ENCODE results near the gene KRTCAP2.
A peak's percentile ranks its signal among the peaks of the same experiment; 100 is the strongest.
"Not testable (repeated sequence)": the region's sequence is repeated elsewhere in the genome, so short reads cannot be mapped to it uniquely, and the experiment has no call there.

The KRTCAP2 gene

DNA sequence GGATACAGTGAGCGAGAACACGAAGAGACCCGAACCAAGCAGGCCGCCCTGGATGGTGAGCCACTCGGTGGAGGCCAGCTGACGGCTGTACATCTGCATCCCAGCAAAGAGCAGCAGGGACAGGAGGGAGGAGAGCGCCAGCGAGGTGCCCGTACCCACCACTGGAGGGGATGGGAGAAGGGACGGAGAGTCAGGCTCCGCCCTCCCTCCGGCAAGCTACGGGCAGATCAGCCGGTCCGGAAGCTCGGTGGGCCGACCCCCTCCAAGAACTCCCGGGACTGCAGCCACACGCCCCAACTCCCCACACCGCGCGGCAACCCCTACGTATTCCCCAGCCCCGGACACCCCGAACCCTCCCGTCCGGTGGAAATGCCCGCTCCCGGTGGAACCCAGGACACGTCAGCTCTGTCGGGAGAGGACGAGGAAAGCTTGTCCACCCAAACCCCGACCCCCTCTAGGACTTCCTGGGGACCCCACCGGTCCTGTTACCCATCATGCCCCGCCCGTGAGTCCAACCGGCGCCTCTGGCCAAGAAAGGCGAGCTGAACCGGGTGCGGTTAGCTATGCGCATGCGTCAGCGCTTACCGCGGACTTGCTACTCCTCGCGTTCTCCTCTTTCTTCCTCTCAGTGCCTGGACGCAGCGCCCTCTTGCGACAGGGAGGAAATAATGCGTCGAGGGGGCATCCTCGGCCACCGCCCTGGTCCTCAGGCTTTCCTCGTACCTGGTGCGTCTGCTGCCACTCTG lies at the start of gene KRTCAP2:
Gene KRTCAP2, minus strand, starts transcription at position 573 of the 746 bp plus-strand sequence. Its CDS starts 80 bp downstream, at position 493.
- DNase-seq = peak; percentile 99

DNA sequence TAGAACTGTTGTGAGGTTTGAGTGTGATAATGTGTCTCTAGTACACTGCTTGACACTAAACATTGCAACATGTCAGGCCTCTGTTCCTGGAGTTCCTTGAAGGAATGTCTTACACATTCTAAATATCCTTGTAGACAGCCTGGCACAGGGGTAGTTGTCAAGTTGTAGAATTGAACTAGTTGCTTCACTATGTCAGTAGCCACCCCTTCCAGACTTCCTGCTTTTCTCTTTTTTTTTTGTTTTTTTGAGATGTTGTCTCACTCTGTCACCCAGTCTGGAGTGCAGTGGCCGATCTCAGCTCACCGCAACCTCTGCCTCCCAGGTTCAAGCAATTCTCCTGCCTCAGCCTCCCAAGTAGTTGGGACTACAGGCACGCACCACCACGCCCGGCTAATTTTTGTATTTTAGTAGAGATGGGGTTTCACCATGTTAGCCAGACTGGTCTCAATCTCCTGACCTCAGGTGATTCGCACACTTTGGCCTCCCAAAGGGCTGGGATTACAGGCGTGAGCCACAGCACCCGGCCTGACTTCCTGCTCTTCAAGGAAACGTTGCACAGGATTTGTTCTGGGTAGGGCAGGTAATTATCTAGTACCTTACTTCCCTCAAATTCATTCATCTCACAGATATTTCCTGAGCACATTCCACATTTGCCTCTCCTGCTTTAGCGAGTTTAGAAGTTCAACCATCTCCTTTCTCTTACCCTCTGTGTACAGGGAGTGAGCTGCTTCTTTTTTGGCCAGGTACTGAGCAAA lies 47.3 kb upstream of the KRTCAP2 start:
- DNase-seq = not testable (repeated sequence)

DNA sequence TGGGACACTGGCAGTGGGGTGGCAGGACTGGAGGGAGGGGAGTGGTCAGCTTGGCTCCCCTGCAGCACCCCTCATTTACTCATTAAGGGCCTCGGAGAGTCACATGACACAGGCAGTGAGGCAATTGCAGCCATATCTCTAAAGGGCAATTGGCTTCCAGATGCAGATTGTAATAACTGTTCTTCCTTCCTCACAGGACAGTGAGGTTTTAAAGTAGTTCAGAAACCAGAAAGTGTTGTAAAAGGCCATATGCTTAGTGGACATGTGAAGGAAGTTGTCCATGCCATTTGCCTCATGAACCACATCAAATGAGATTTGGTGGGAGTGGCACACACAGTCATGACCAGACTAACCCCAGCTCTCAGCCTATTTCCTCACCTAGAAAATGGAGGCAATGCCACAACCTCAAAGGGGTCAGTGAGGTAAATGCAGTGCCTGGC lies 46.5 kb upstream of the KRTCAP2 start:
- DNase-seq = peak; percentile 28 to 42

DNA sequence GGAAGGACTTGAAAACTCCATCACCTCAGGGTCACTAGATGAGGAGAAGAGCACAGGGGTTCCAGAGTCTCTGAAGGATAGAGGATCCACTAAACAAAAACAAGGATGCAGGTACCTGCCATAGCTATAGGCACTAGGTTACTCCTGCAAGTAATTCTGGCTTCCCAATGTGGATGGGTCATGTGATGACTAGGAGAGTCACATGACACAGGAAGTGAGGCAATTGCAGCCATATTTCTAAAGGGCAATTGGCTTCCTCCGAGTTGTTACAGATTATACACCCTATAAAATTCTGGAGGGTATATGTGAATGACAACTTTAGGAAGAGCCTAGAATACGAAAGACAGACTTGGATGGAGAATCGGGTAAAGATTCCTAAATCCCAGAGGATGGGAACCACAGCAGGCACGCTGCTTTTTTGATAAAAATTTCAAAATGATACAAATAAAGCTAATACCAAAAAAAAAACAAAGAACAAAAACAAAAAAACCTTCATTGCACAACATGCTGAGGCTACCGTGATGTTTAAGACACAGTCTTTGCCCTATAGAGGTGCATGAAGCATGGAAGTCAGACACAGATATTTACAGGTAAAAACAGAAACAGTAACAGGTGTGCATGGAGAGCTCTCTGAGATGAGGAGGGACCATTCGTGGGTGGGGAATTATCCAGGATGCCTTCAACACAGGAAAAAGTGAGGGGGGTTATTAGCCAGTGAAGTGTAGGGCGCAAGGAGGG lies 45.9 kb upstream of the KRTCAP2 start:
- DNase-seq = peak; percentile 88 to 90

DNA sequence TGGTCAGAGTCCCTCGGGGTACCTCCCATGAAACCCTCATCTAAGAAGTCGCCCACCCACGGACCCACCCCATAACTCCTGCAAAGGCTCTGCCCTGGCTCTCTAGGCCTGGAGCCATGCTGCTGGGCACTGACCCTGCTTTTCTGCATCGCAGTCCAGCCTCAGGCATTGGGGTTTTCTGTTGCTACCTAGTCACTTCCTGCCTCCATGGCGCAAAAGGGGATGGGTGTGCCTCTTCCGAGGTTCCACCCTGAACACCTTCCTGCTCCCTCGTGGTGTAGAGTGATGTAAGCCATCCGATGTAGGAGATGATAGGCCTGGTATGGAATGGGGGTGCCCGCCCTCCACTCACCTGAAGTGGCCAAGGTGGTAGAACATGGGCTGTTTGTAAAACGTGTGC lies 41.6 kb upstream of the KRTCAP2 start:
- not testable (repeated sequence) for DNase-seq

DNA sequence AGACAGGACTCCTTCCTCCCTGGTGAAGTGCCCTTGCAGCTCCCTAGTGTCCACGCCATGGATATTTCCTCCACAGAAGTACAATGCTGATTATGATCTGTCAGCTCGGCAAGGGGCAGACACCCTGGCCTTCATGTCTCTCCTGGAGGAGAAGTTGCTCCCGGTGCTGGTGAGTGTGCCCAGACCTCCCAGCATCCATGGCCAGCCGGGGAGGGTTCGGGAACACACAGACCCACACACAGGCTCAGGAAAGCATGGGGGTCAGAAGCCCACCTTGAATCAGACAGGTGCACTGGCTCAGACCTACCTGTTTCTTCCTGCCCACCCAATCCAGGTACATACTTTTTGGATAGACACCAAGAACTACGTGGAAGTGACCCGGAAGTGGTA lies 38.9 kb upstream of the KRTCAP2 start:
- not testable (repeated sequence) for DNase-seq

DNA sequence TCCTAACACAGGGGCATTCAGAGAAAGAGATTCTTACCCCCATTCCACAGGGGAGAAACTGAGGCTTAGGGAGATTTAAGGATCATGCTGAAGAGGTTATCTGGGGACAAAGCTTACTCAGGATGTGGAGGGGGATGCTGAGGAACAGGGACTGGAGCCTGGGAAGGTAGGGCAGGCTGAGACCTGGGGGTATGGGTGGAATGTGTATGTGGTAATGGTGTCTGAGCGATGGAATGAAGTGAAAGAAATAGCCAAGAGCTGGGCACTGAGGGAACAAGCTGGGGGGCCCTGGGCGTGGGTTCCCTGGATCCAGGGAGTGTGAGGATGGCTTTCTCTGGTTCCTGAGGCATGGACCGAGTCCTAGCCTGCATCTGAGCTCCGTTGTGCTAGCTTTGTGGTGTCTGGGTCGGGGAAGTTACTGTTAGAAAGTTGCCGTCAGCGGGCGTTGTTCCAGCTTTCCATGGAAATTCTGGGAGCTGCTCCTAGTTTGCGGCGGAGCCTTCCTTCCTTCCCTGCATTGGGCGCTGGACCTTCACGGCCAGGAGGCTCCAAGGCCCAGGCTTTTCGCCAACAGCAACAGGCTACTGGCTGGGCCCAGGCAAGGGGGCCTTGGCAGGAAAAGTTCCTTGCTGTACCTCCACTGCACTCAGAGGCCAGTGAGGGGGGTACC lies 38.4 kb upstream of the KRTCAP2 start:
- not testable (repeated sequence) for DNase-seq

DNA sequence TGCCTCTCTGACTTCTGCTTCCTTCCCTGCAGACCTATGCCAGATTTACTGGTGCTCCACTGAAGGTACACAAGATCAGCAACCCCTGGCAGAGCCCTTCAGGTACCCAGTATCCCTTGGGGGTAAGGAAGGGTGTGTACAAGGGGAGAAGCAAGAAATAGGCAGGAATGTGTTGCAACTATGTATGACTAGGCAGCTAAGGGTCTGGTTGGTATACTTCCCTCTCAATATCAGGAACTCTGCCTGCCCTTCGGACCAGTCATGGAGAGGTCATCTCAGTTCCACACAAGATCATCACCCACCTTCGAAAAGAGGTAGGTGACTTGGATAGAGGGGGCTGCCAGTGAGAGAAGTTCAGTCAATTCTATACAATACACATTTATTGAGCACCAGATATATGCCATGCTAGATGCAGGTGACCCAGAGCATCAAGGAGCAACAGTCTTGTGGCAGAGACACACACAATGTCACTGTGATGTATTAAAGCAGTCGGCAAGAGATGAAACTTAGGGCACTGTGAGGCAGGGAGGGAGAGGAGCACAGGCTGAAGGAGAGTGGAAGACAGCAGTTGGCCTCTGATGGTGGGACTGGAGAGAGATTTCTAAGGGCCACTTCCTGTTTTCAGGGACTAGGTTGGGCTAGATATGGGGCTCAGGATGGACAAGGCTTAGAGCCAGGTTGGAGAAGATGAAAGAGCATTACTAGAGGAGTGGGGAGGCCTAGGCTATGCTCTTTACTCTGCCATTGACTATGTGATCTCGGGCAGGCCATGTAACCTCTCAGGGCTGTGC lies 37.4 kb upstream of the KRTCAP2 start:
- DNase-seq = no peak

DNA sequence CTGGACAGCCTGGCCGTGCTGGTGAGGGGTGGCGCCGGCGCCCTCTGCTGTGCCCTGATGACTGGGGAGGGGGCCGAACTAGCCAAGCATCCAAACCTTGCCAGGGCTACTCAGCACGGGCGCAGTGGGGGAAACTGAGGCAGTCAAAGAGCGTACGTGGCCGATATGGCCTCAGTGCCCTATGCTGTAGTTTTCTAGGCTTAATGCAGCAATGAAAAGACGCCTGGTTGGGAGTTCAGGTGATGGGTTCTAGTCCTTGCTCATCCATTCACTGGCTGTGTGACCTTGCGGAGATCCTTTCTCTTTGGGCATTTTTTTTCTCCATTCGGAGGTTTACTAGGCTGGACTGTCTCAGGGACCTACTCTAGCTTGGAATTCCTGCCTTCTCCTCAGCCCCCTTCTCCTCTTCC lies 36.2 kb upstream of the KRTCAP2 start:
- no peak for DNase-seq

DNA sequence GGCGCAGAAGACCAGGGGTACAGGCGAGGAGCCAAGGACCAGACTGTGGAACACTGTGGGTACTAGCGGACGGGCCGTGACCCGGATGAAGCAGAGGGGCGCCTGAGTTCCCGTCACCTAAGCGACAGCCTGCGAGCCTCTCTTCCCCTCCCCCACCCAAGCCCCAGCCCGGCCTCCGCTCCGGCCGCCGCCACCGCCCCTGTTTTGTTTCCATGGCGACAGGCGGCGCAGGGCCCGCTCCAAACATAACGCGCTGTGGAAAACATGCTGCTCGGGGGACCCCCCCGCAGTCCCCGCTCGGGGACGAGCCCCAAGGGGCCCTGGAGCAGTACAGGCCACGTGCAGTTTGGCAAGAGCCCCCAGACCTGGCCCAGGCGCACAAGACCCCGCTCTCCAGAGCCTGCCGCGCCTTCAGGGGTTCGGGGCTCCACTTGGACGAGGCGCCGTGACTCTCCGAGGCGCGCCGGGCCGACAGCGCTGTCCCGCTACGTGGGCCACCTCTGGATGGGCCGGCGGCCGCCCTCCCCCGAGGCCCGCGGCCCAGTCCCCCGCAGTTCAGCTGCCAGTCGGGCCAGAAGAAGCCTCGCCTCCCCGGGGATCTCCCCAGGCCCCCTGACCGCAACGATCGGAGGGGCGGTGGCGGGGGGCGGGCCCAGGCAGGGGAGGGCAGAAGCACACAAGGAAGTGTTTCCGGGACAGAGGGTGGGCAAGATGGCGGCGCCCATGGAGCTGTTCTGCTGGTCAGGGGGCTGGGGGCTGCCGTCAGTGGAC lies 35.6 kb upstream of the KRTCAP2 start, which contains the start of gene MTX1:
Gene MTX1, plus strand, starts transcription at position 155 of the 771 bp plus-strand sequence. Its CDS starts 110 bp downstream, at position 265.
- peak; percentile 89 to 94 for DNase-seq

DNA sequence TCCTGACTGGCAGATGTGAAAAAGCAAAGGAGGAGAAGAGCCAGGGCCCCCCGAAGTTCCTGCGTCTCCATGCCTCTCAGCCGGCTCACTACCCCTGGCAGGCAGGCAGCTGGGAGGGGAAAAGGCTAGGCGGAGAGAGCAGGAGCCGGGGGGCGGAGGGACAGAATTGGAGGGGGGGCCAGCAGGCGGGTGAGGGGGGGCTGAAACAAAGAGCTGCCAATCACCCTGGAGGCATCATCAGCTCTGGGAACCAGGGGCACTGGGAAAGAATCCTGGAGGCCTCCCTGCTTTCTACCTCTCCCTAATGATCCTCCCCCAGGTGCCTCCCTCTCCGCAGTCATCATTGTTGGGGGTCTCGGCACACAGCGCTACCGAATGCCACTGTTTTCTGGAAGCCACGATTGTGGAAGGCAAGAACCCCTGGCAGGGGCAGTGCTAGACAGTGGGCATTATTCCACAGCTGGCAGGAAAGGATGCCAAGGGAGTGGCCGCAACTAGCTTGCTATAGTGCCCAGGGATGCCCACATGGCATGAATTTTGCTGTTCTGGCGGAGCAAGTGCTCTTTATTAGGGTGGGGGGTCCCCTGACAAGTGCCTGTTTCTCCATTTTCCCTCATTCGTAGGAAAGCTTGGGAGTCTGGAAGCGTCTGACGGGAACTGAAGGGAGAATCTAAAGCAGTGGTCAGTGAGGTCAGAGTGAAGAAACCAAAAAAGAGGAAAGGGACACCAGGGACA lies 34.9 kb upstream of the KRTCAP2 start, which contains the start of gene THBS3:
Gene THBS3, minus strand, starts transcription at position 92 of the 735 bp plus-strand sequence. Its CDS starts 21 bp downstream, at position 71.
- DNase-seq = peak; percentile 51 to 72

DNA sequence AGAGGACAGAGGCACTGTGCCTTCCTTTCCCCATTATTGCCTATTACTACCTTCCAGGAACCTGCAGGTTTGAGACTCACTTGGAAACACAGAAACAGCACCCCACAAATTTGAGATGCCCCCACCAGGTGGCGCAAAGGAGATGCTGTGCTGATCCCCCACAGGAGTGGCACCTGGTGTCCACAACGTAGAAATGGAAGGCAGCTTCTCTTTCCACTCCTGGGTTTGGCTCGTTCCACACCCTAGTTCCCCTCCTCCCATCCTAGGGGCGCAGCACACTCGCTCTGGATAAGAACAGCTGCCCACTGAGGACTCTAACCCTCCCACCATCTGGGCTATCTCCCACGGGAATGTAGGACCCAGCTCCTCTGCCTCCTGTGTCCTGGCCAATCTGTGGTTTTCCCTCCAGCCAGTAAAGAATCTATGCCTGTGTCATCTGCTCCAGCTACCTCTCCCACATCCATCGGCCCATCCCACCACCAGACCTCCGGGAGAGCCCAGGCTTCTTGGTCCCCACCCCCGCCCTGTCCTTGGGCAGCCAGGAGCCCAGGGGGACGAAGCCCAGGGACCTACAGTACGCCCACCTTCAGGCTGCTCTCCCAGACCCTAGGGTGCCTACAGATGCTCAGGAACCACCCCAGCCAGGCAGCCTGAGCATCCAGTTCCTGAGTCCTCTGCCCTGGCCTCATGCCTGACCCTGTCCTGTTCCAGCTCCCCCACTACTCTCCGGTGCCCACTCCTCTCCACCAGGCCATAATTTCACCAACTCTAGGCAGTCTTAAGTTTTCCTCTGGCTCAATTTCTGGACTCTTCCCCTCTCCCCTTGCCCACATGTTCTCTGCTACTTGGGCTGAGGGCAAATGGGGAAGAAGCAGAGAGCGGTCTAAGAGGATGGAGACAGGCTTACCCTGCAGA lies 34.0 kb upstream of the KRTCAP2 start:
- peak; percentile 91 to 95 for DNase-seq

DNA sequence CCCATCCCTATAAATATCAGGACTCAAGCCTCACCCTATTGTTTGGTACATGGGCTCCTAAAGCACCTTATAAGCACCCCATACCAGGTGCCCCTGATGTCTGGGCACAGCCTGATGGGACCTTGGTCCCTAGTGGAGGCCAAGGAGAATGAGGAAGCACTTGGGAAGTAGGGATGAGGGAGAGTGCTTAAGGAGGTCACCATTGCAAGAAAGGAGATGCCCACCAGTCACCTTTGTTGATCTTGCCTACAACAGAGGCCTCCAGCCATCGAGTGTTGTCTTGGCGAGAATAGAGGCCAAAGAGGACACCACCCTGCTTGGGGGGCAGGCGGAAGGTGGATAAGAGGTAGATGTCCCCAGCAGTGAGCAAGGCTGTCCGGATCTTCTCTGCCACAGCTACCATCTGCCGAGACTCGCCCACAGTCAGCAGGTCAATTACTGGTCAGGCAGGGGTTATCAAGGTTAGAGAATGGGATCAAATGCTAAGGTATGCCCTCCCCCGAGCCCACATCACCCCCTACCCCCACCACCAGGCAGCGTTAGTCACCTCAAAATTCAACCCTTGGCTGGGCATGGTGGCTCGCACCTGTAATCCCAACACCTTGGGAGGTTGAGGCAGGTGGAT lies 33.0 kb upstream of the KRTCAP2 start:
- no peak for DNase-seq

DNA sequence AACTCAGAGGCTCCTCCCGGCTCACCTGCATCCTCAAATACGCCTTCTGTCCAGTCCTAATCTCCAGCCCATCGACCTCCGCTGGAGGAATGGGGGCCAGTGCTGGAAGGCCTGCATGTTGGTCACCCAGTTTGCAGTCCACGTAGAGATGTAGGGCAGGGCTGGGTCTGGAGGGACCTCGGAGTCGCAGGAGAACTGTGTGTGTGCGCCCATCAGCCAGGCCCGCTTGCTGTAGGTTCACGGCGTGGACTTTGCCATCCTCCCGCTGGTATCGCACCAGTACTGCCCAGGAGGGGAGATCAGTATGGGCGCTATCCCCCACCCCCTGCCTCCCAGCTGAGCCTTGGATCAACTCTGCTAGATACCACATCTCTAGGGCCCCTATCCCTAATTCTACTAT lies 31.9 kb upstream of the KRTCAP2 start:
- DNase-seq = no peak

DNA sequence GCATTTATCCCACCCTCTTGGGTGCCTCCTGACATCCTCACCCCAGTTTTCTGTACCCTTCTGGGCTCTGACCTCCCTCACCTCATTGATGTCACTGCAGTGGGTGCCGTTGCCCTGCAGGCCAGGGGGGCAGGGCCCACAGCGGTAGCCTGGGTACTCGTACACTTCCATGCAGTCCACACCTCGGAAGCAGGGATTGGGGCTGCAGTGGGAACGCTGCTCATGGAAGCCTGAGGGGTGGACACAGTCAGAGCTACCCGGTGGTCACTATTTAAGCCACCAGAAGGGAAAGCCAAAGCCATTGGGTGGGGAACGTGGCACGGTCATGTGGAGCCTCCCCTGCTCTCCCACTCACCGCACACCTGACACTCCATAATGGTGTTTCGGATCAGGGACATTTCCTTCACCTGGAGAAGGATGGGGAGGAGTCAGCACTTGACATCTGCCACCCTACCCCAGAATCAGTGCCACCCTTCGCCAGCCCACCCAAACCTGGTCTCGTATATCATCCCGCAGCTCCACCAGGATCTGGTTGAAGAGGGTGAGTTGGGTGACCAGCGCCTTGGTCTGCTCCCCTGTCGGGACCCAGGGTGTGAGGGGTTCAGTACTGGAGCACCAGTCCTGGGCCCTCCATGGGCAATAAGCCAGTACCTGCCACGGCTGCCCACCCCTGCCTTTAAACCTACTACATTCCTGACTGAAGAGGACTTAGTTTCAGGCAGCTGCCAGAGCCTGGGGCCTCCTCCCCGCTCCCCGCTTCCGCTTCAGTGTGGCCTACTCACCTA lies 29.8 kb upstream of the KRTCAP2 start:
- DNase-seq = no peak

DNA sequence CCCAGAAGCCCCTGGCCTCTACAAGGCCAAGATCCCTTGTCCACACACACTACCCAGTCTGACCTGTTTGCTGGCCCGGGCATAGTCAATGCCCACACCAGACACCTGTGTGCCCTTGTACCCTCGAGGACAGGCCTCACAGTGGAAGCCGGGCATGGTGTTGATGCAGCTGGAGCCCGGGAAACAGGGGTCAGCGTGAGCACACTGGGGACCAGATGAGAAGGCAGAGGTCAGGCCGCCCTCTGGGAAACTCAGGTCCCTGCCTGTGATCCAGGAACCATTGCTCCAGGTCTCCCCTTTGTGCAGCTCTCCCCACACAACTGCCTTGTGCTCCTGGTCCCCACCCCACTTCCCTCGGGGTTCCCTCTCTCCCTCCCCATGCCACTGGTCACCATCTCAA lies 29.1 kb upstream of the KRTCAP2 start:
- DNase-seq = no peak

DNA sequence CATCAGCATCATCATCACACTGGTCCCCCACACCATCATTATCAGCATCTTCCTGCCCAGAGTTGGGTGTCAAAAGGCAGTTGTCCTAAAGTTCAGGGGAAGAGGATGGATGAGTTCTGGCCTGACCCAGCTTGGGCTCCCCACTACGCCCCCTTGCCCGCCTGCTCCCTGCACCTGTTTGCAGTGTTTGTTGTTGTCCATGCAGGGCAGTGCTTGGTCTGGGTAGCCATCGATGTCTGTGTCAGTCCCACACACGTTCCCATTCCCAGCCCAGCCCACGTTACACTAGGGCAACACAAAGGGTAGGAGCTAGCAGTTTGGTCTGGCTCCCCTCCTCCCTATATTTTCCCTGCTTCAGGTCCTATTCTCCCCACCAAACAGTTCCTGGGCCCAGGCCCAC lies 27.8 kb upstream of the KRTCAP2 start:
- no peak for DNase-seq

DNA sequence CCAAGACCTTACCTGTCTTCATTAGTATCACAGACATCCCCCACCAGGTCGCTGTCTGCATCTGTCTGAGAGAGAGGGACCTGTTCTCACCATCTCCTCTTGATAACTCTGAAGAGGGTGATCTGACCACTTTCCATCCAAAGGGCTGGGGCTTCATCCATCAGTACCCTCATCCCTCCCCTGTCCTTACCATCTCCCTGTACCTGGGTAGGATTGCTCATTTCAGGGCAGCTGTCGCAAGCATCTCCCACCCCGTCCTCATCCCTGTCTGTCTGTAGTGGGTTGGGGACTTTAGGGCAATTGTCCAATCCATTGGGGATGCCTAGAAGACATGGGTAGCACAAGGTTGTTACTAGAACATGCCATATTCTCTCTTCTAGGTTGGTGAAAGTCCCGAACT lies 26.7 kb upstream of the KRTCAP2 start:
- no peak for DNase-seq
